Right lobe of liver (tissue), 6 donors: Measurements from ENCODE around the gene HACD4. TPM values are rescaled to one million over a fixed set of nuclear protein-coding genes. Genes with fewer than 3 reads are reported as not detected.

Experiments
- ATAC-seq, 4 donors: fragments of 200-7000 bp; cut with Tn5 transposase; one replicate each; pipeline ENCODE4 v1.9.1; 2020; ENCODE audit warnings: mild to moderate bottlenecking in 4 of 4, moderate library complexity in 4 of 4
- DNase-seq, 3 donors: peaks; one replicate each; pipeline ENCODE4 v3.0.0-alpha.2; 2020
- H3K27ac ChIP-seq, 3 donors: fragments of 200-600 bp; one replicate each; pipeline ENCODE4 v1.8.0; 2022
- H3K27me3 ChIP-seq, 2 donors: fragments of 200-600 bp; one replicate each; pipeline ENCODE4 v1.8.0; 2022
- H3K36me3 ChIP-seq, 4 donors: fragments of 200-600 bp; sonication (generic) in 1 of 4; one replicate each; pipeline versions ENCODE4 v1.5.1 to v1.8.0; 2017 to 2022; ENCODE audit warnings: control low read depth in 1 of 4
- H3K4me1 ChIP-seq, 4 donors: fragments of 200-600 bp; sonication (generic) in 1 of 4; one replicate each; pipeline versions ENCODE4 v1.5.1 to v1.8.0; 2017 to 2022; ENCODE audit warnings: control low read depth in 1 of 4
- H3K4me3 ChIP-seq, 3 donors: fragments of 200-600 bp; one replicate each; pipeline ENCODE4 v1.8.0; 2022
- H3K9me3 ChIP-seq, 4 donors: fragments of 200-600 bp; sonication (generic) in 1 of 4; one replicate each; pipeline versions ENCODE4 v1.5.1 to v1.8.0; 2017 to 2022; ENCODE audit warnings: control low read depth in 1 of 4
- CTCF ChIP-seq, 4 donors: fragments of 200-600 bp in 3 of 4; fragments of 450-650 bp in 1 of 4; IDR thresholded peaks; one replicate each; pipeline versions ENCODE4 v1.5.1 to v1.8.0; 2016 to 2022; ENCODE audit warnings: antibody characterized with exemption in 4 of 4, mild to moderate bottlenecking in 2 of 4
- POLR2A ChIP-seq: fragments of 450-650 bp; IDR thresholded peaks from one replicate; pipeline ENCODE4 v1.6.1; 2017; ENCODE audit warnings: antibody characterized with exemption, mild to moderate bottlenecking
- WGBS: methylation state at CpG from one replicate; pipeline ENCODE4 v1.1.6; 2018; ENCODE audit warnings: low coverage, low lambda C conversion rate; ENCODE audit not compliant: insufficient coverage; ENCODE audit errors: missing lambda C conversion rate; 5-methylcytosine and 5-hydroxymethylcytosine counted together
- intact Hi-C, 2 donors: fragments of 100-400 bp; cut with DNase I; formaldehyde crosslinking; loops; one replicate each; pipeline versions ENCODE4 v1.11.2 to v1.14.1; 2022
- total RNA-seq, 6 experiments: library from RNA; depleted of rRNA in 2 of 6; stranded (reverse); fragments of >200 nt in 2 of 6; fragmentation: NEBNext Ultra II Directional in 3 of 6; extraction: Animal tissue kit (Norgen Biotek cat#: 25700) in 3 of 6; gene quantifications; one replicate each; pipeline versions ENCODE4 v1.1.0 to v1.2.4, GENCODE V29; 2016 to 2023
- donor health status: DM: no; HTN: yes; CAD: no.
- donor health status: DM: no; HTN: no; CAD: no.
- donor health status: DM: no; HTN: no; CAD: no.
- donor health status: DM: no; HTN: yes; CAD: no.
- donor health status: DM: no; HTN: yes; CAD: no.

Gene HACD4
- total RNA-seq, 6 experiments from 2014 or later = 0.13 to 1.2 (median 0.54) TPM

- Histone ChIP-seq H3K9me3 (no peaks in the 10 kb centered on the region), H3K27ac (no peak overlapping the region), H3K36me3 (no peaks in the 10 kb centered on the region), H3K4me1 (no peaks in the 10 kb centered on the region), H3K4me3 (no peak overlapping the region), H3K27me3 (no peaks in the 10 kb centered on the region)
- DNase-seq (peak; percentile 42 to 60 (median 51)), ATAC-seq (peak; percentile 42 to 67 (median 54))
- 82% methylated on average over 4 of the region's 6 CpGs for WGBS
- TF ChIP-seq CTCF (IDR thresholded peaks at IDR 0.05) (no peak), POLR2A (no peak)
- intact Hi-C loops = no loop called here
These were observed 41.5 kb downstream of the HACD4 start for GRCh38 chr9:20989923-20990341.

DNA sequence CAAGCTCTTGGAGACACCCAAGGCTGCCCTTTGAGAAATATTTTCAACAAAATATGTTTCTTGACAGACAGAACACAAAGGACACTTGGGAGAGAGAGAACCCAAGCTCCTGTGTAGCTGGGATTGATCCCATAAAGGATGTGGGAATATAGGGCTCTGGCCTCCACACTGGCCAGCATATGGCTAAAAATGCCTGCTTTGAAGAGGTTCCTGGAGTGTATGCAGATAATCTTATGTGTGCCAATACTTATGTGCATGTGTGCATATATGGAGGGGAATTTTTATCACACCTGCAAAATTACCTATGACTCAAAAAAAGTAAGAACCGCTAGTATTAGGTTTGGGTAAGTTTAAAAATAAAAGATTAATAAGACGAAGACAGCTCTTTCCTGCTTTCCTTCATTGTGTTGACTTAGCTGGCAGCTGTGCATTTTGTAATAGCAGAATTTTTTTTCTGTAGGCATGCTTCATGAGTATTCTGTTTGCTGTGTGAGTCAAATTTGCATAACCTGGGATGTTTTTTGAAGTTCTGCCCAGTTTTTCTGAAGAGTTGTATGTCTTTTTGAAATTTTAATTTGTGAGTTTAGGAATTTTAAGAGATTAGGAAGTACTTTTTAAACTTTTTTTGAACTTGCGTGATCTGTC is 42.6 kb downstream of the HACD4 start:
- peak in 1 of 4 donors; percentile 47 for ATAC-seq
- H3K27ac ChIP-seq = no peak overlapping the region
- intact Hi-C loops = no loop called here
- no peaks in the 10 kb centered on the region for H3K9me3 ChIP-seq
- H3K27me3 ChIP-seq = no peaks in the 10 kb centered on the region
- H3K4me3 ChIP-seq = no peak overlapping the region
- no peak for DNase-seq
- H3K36me3 ChIP-seq = no peaks in the 10 kb centered on the region
- no peaks in the 10 kb centered on the region for H3K4me1 ChIP-seq
- TF ChIP-seq CTCF (IDR thresholded peaks at IDR 0.05) (no peak), POLR2A (no peak)
- 54% methylated on average over 3 of the region's 3 CpGs for WGBS

- no peak for DNase-seq
- no peaks in the 10 kb centered on the region for H3K27me3 ChIP-seq
- no peak overlapping the region for H3K4me3 ChIP-seq
- H3K36me3 ChIP-seq = no peaks in the 10 kb centered on the region
- intact Hi-C loops = no loop called here
- WGBS = 76% methylated on average over 3 of the region's 3 CpGs
- TF ChIP-seq CTCF (IDR thresholded peaks at IDR 0.05) (no peak), POLR2A (no peak)
- ATAC-seq = no peak
- no peak overlapping the region for H3K27ac ChIP-seq
- no peaks in the 10 kb centered on the region for H3K9me3 ChIP-seq
- no peaks in the 10 kb centered on the region for H3K4me1 ChIP-seq
These were observed 43.4 kb downstream of the HACD4 start for GRCh38 chr9:20988061-20988460.

DNA sequence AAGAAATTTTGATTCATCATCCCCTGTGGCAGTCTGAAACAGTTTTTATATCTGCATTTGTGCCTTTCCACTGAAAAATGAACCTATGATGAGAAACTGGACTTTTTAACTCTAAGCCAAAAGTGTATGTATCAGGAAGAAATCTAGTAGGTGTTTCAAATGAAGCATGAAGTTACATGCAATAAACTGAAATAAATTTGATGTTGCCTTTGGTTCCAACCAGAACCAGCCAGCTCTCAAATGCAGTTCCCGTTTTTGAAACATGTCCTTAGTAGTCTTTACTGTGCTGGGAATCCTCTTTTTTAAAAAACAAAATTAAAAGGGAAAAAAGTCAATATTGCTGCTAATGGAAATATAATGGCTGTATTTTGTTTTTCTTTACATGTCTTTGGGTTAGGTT is 43.9 kb downstream of the HACD4 start:
- H3K9me3 ChIP-seq = no peaks in the 10 kb centered on the region
- no peaks in the 10 kb centered on the region for H3K4me1 ChIP-seq
- H3K27ac ChIP-seq = no peak overlapping the region
- ATAC-seq (no peak), DNase-seq (no peak)
- no peaks in the 10 kb centered on the region for H3K27me3 ChIP-seq
- WGBS = 65% methylated on average over 1 of the region's 1 CpG
- no peak overlapping the region for H3K4me3 ChIP-seq
- intact Hi-C loops = no loop called here
- no peaks in the 10 kb centered on the region for H3K36me3 ChIP-seq
- no peak for TF ChIP-seq CTCF (IDR thresholded peaks at IDR 0.05)
- TF ChIP-seq POLR2A = no peak
